Ishikawa (cell line): Measurements from ENCODE around the gene NME3.

Experiments
- CEBPB ChIP-seq: IDR thresholded peaks from 2 replicates; pipeline ENCODE4 v1.6.1; 2012
- CREB1 ChIP-seq: IDR thresholded peaks from 2 replicates; pipeline ENCODE4 v1.6.1; 2012; ENCODE audit warnings: low read depth
- EGR1 ChIP-seq: IDR thresholded peaks from 2 replicates; pipeline ENCODE4 v1.6.1; 2012
- EP300 ChIP-seq: IDR thresholded peaks from 2 replicates; pipeline ENCODE4 v1.6.1; 2012; ENCODE audit warnings: borderline replicate concordance
- FOXM1 ChIP-seq: IDR thresholded peaks from 2 replicates; pipeline ENCODE4 v1.6.1; 2012; ENCODE audit warnings: low read depth, borderline replicate concordance
- NFIC ChIP-seq: IDR thresholded peaks from 2 replicates; pipeline ENCODE4 v1.6.1; 2012
- RAD21 ChIP-seq: IDR thresholded peaks from 2 replicates; pipeline ENCODE4 v1.6.1; 2012; ENCODE audit warnings: low read depth
- TAF1 ChIP-seq: IDR thresholded peaks from 2 replicates; pipeline ENCODE4 v1.6.1; 2012; ENCODE audit warnings: low read depth, mild to moderate bottlenecking
- TCF12 ChIP-seq: IDR thresholded peaks from 2 replicates; pipeline ENCODE4 v1.6.1; 2012; ENCODE audit warnings: low read depth
- TEAD4 ChIP-seq: IDR thresholded peaks from 2 replicates; pipeline ENCODE4 v1.6.1; 2012
- USF1 ChIP-seq: IDR thresholded peaks from 2 replicates; pipeline ENCODE4 v1.6.1; 2012
- YY1 ChIP-seq: IDR thresholded peaks from 2 replicates; pipeline ENCODE4 v1.6.1; 2012; ENCODE audit warnings: low read depth
- ZBTB7A ChIP-seq: IDR thresholded peaks from 2 replicates; pipeline ENCODE4 v1.6.1; 2012; ENCODE audit warnings: low read depth
- TF ChIP-seq, protein P1 (sequence below): IDR thresholded peaks from 2 replicates; pipeline ENCODE4 v1.6.1; 2012; ENCODE audit warnings: low read depth, mild to moderate bottlenecking
- TF ChIP-seq, protein P2 (sequence below): IDR thresholded peaks from 2 replicates; pipeline ENCODE4 v1.6.1; 2012

The NME3 gene

DNA sequence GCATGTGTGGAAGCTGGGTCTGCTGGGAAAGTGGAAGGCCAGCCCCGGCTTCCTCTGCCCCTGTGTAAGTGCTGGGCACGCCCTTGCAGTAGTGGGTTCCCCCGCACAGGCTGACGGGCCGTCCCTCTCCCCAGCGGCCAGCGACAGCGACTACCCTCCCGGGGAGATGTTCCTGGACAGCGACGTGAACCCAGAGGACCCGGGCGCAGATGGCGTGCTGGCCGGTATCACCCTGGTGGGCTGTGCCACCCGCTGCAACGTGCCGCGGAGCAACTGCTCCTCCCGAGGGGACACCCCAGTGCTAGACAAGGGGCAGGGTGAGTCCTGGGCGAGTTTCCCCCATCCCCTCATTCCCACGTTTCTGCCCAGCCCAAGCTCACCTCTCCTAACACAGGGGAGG lies 5.5 kb downstream of the NME3 start:
- TF ChIP-seq, protein P1, sequence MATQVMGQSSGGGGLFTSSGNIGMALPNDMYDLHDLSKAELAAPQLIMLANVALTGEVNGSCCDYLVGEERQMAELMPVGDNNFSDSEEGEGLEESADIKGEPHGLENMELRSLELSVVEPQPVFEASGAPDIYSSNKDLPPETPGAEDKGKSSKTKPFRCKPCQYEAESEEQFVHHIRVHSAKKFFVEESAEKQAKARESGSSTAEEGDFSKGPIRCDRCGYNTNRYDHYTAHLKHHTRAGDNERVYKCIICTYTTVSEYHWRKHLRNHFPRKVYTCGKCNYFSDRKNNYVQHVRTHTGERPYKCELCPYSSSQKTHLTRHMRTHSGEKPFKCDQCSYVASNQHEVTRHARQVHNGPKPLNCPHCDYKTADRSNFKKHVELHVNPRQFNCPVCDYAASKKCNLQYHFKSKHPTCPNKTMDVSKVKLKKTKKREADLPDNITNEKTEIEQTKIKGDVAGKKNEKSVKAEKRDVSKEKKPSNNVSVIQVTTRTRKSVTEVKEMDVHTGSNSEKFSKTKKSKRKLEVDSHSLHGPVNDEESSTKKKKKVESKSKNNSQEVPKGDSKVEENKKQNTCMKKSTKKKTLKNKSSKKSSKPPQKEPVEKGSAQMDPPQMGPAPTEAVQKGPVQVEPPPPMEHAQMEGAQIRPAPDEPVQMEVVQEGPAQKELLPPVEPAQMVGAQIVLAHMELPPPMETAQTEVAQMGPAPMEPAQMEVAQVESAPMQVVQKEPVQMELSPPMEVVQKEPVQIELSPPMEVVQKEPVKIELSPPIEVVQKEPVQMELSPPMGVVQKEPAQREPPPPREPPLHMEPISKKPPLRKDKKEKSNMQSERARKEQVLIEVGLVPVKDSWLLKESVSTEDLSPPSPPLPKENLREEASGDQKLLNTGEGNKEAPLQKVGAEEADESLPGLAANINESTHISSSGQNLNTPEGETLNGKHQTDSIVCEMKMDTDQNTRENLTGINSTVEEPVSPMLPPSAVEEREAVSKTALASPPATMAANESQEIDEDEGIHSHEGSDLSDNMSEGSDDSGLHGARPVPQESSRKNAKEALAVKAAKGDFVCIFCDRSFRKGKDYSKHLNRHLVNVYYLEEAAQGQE, result no peak
- TF ChIP-seq TEAD4 (no peak), CEBPB (no peak), USF1 (no peak), TAF1 (no peak), RAD21 (no peak), YY1 (no peak), NFIC (no peak), FOXM1 (no peak), EP300 (no peak), ZBTB7A (no peak), TCF12 (no peak), CREB1 (no peak), EGR1 (no peak)
- TF ChIP-seq, protein P2, sequence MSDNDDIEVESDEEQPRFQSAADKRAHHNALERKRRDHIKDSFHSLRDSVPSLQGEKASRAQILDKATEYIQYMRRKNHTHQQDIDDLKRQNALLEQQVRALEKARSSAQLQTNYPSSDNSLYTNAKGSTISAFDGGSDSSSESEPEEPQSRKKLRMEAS, result no peak

DNA sequence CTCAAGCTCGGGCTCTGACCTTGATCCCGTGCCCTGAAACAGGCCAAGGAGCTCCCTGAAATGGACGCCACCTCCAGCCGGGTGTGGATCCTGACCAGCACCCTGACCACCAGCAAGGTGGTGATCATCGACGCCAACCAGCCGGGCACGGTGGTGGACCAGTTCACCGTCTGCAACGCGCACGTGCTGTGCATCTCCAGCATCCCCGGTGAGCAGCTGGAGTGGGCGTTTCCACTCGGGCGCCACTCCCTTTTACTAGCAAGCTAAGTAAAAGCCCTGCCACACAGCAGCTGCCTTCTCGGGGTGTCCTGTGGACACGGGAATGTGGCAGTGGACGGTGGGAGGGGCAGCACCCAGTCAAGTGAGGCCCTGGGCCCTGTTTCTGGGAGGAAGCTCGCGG lies 6.4 kb downstream of the NME3 start:
- no peak for TF ChIP-seq EGR1
- no peak for TF ChIP-seq NFIC
- TF ChIP-seq YY1, result no peak

DNA sequence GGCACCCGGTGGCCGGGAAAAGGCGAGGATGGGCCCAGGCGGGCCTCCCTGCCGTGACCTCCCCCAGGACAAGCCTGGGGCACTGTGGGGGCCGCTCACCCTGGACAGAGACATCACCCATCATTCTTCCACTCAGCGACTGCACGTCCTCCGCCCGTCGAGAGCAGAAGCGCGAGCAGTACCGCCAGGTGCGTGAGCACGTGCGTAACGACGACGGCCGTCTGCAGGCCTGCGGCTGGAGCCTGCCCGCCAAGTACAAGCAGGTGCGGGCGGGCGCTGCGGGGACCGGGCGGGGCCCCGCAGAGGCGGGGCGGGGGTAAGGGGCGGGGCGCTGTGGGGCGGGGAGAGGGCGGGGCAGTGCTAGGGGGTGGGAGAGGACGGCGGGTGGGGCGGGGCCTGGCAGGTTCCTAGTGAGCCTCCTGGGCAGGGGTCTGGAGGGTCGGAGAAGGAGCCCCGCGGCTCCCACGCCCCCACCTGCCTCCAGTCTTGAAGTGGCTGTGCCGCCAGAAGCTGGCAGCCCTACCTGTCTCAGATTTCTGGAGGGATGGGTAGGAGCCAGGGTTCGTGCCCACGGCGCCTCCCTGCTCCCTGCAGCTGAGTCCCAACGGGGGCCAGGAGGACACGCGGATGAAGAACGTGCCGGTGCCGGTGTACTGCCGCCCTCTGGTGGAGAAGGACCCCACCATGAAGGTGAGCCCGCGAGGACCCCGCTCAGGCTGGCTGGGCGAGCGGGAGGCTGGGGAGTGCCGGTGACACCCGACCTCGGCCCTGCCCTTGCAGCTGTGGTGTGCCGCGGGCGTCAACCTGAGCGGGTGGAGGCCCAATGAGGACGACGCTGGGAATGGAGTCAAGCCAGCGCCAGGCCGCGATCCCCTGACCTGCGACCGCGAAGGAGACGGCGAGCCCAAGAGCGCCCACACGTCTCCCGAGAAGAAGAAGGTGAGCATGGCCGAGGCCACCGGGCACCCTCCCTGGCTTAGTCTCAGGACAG lies 7.5 kb downstream of the NME3 start:
- TF ChIP-seq RAD21 (peak; percentile 17; the same call in 1 of the 2 replicates), TEAD4 (no peak), EP300 (no peak), TAF1 (no peak)

- TF ChIP-seq NFIC, result peak; percentile 69
- no peak for TF ChIP-seq RAD21
- TF ChIP-seq YY1, result no peak
- 0 out of 2 replicates have a peak, but pooled peaks have one; percentile 16 for TF ChIP-seq TCF12
Observed at GRCh38 chr16:1762879-1763520, 8.3 kb downstream of the NME3 start.

GRCh38 chr16:1762196-1762878 lies 9.0 kb downstream of the NME3 start:
- TF ChIP-seq TCF12 (no peak), TEAD4 (no peak), EP300 (no peak), USF1 (no peak), NFIC (no peak), CEBPB (no peak), ZBTB7A (no peak), CREB1 (no peak), EGR1 (no peak), YY1 (no peak), RAD21 (no peak)
- TF ChIP-seq, protein P1, result no peak

- no peak for TF ChIP-seq CREB1
- no peak for TF ChIP-seq EP300
- TF ChIP-seq TAF1, result no peak
- TF ChIP-seq TCF12, result no peak
- TF ChIP-seq EGR1, result no peak
- no peak for TF ChIP-seq CEBPB
- no peak for TF ChIP-seq USF1
Observed at GRCh38 chr16:1761751-1762150, 9.6 kb downstream of the NME3 start.
